CD4-positive, CD25-positive, alpha-beta regulatory T cell (primary cell): ENCODE data around the gene RAP1B. TPM values are rescaled to one million over a fixed set of nuclear protein-coding genes. Genes with fewer than 3 reads are reported as not detected.
"Not testable (repeated sequence)": the region's sequence is repeated elsewhere in the genome, so short reads cannot be mapped to it uniquely, and the experiment has no call there.

ENCODE experiments used
- ATAC-seq, 2 donors: fragments of 150-1000 bp; cut with Tn5 transposase; one replicate each; pipeline ENCODE4 v1.10.0; 2021; ENCODE audit warnings: low read depth in 2 of 2, moderate number of reproducible peaks in 2 of 2, moderate library complexity in 1 of 2
- DNase-seq, 3 donors: peaks; one replicate each; pipeline versions ENCODE4 v3.0.0 to v3.0.0-alpha.2; 2012 to 2022; ENCODE audit warnings: mixed read lengths in 1 of 3
- H3K27ac ChIP-seq: one replicate; pipeline ENCODE4 v1.7.0; 2013; ENCODE audit warnings: mild to moderate bottlenecking, low read length; ENCODE audit not compliant: insufficient read depth, poor library complexity, severe bottlenecking
- H3K27me3 ChIP-seq: one replicate; pipeline ENCODE4 v1.7.0; 2013; ENCODE audit warnings: low read length; ENCODE audit not compliant: control insufficient read depth, insufficient read depth
- H3K36me3 ChIP-seq: one replicate; pipeline ENCODE4 v1.7.0; 2013; ENCODE audit warnings: mild to moderate bottlenecking, low read length, moderate library complexity; ENCODE audit not compliant: control insufficient read depth, insufficient read depth
- H3K4me1 ChIP-seq: 2 replicates; pipeline ENCODE4 v1.7.0; 2013; ENCODE audit warnings: mild to moderate bottlenecking, low read length; ENCODE audit not compliant: insufficient read depth, control insufficient read depth, poor library complexity, severe bottlenecking
- H3K4me3 ChIP-seq: one replicate; pipeline ENCODE4 v1.7.0; 2013; ENCODE audit warnings: low read depth, mild to moderate bottlenecking, low read length, moderate library complexity
- H3K9me3 ChIP-seq, 2 experiments: 1 replicate in 1 of 2; 2 replicates in 1 of 2; pipeline ENCODE4 v1.7.0; 2013; ENCODE audit warnings: low read length in 2 of 2, mild to moderate bottlenecking in 1 of 2, moderate library complexity in 1 of 2; ENCODE audit not compliant: control insufficient read depth in 2 of 2
- H3K27ac Mint-ChIP-seq, 3 donors: one replicate each; pipeline ENCODE4 v1.8.0; 2020 to 2022; ENCODE audit warnings: mild to moderate bottlenecking in 3 of 3, mixed read lengths in 3 of 3, moderate library complexity in 2 of 3
- H3K27me3 Mint-ChIP-seq: one replicate; pipeline ENCODE4 v1.8.0; 2022; ENCODE audit warnings: mild to moderate bottlenecking, mixed read lengths
- H3K36me3 Mint-ChIP-seq: one replicate; pipeline ENCODE4 v1.8.0; 2020; ENCODE audit warnings: mixed read lengths
- H3K4me1 Mint-ChIP-seq, 4 donors: one replicate each; pipeline ENCODE4 v1.8.0; 2020 to 2022; ENCODE audit warnings: mixed read lengths in 4 of 4, mild to moderate bottlenecking in 1 of 4
- H3K4me3 Mint-ChIP-seq, 4 donors: one replicate each; pipeline ENCODE4 v1.8.0; 2020 to 2022; ENCODE audit warnings: mild to moderate bottlenecking in 4 of 4, mixed read lengths in 4 of 4, moderate library complexity in 3 of 4
- H3K9me3 Mint-ChIP-seq, 7 donors: one replicate each; pipeline ENCODE4 v1.8.0; 2020 to 2022; ENCODE audit warnings: mixed read lengths in 7 of 7, mild to moderate bottlenecking in 3 of 7, moderate library complexity in 2 of 7
- polyA plus RNA-seq, 4 donors: library from polyadenylated mRNA; unstranded; fragments of 300-500 nt; fragmentation: Illumina TruSeq; gene quantifications; one replicate each; pipeline ENCODE4 v1.2.3, GENCODE V29; 2021
- total RNA-seq: library from RNA; stranded (reverse); gene quantifications from one replicate; pipeline ENCODE4 v1.2.3, GENCODE V29; 2022

RAP1B gene
- total and polyA plus RNA-seq, 5 donors from 2014 or later, result 290 to 465 (median 405) TPM

DNA sequence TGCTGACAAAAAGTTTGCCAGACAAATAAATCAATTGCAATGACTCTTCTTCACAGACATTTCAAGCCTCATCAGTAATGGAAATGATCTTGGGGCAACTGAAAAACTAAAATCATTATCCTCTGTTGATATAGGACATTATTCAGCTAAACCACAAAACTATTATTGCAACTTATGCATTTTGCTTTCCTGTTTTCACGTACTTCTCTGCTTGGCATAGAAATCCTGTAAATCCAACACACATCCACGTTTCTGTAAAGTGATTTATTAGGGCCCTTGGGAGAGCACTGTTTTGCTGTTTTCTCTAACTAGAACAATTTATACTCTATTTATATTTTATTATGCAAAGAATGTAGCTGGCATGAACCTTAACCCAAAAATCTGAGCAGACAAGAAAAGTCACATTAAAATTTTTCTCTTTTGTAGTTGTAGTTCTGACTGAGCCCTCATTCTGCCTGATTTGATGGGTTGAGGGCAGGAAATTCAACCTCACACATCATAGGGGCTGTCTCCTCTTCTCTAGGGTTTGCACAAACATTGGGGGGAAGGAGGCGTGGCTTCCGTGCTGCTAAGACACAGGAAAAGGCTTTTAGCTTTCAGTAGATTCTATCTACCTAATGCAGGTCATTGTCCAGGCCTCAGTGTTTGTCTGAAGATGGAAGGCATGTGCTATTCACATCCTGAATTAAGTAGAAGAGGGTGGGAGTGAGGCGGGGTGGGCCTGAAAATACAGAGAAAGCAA is 64.6 kb downstream of the RAP1B start:
- Histone ChIP-seq H3K9me3 (no peaks in the 10 kb centered on the region), H3K4me1 (peaks cover 38% of the 10 kb centered on the region), H3K27ac (peak overlapping the region; percentile 66), H3K4me3 (peak overlapping the region; percentile 79), H3K27me3 (no peaks in the 10 kb centered on the region), H3K36me3 (no peaks in the 10 kb centered on the region)
- Mint-ChIP-seq H3K36me3 (peaks cover 3% of the 10 kb centered on the region), H3K27ac (peak overlapping the region; percentile 92 to 98 (median 94)), H3K4me3 (peak overlapping the region; percentile 72 to 85 (median 78)), H3K4me1 (peaks cover 26 to 66% (median 35%) of the 10 kb centered on the region in 4 donors), H3K27me3 (no peaks in the 10 kb centered on the region), H3K9me3 (no peaks in the 10 kb centered on the region)
- ATAC-seq, result peak; percentile 95 to 98
- DNase-seq, result peak; percentile 41 to 95 (median 82)

DNA sequence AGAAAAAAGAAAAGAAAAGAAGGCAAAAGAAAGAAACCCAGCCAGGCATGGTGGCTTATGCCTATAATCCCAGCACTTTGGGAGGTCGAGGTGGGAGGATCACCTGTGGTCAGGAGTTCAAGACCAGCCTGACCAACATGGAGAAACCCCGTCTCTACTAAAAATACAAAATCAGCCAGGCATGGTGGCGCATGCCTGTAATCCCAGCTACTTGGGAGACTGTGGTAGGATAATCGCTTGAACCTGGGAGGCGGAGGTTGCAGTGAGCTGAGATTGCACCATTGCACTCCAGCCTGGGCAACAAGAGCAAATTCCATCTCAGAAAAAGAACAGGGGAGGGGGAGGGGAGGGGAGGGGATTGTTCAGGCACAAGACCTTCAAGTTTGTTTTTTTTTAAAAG is 66.2 kb downstream of the RAP1B start:
- peak overlapping the region in 2 of 3 donors; percentile 75 to 95 for H3K27ac Mint-ChIP-seq
- H3K4me1 ChIP-seq, result peaks cover 38% of the 10 kb centered on the region
- not testable (repeated sequence) for DNase-seq, H3K9me3 Mint-ChIP-seq, H3K9me3 ChIP-seq, H3K27me3 ChIP-seq, H3K27me3 Mint-ChIP-seq, ATAC-seq, H3K27ac ChIP-seq, H3K36me3 ChIP-seq, H3K4me3 ChIP-seq, H3K36me3 Mint-ChIP-seq, H3K4me3 Mint-ChIP-seq
- H3K4me1 Mint-ChIP-seq, result peaks cover 19 to 63% (median 29%) of the 10 kb centered on the region in 4 donors

GRCh38 chr12:68686262-68686594 is 75.5 kb downstream of the RAP1B start:
- Mint-ChIP-seq H3K9me3 (no peaks in the 10 kb centered on the region), H3K4me1 (peaks cover 19 to 48% (median 34%) of the 10 kb centered on the region in 4 donors), H3K36me3 (peaks cover 19% of the 10 kb centered on the region), H3K27ac (peak overlapping the region; percentile 96 to 100 (median 99)), H3K4me3 (peak overlapping the region; percentile 96 to 98 (median 97)), H3K27me3 (no peaks in the 10 kb centered on the region)
- Histone ChIP-seq H3K27me3 (no peaks in the 10 kb centered on the region), H3K4me3 (peak overlapping the region; percentile 99), H3K36me3 (peaks cover 10% of the 10 kb centered on the region), H3K9me3 (no peaks in the 10 kb centered on the region), H3K27ac (peak overlapping the region; percentile 79), H3K4me1 (peaks cover 23% of the 10 kb centered on the region)
- no peak for ATAC-seq
- no peak for DNase-seq

- Histone ChIP-seq H3K27ac (peak within 1 kb of the TSS; percentile 79), H3K36me3 (peaks cover 14% of the 10 kb centered on the region), H3K4me1 (peaks cover 23% of the 10 kb centered on the region), H3K4me3 (peak within 1 kb of the TSS; percentile 99), H3K27me3 (no peaks in the 10 kb centered on the region), H3K9me3 (no peaks in the 10 kb centered on the region)
- ATAC-seq (peak; percentile 95), DNase-seq (peak; percentile 96 to 98 (median 98))
- Mint-ChIP-seq H3K27me3 (no peaks in the 10 kb centered on the region), H3K9me3 (no peaks in the 10 kb centered on the region), H3K36me3 (peaks cover 23% of the 10 kb centered on the region), H3K4me3 (peak within 1 kb of the TSS; percentile 96 to 98 (median 97)), H3K4me1 (peaks cover 19 to 48% (median 34%) of the 10 kb centered on the region in 4 donors), H3K27ac (peak within 1 kb of the TSS; percentile 96 to 100 (median 99))
These were observed 76.2 kb downstream of the RAP1B start, which contains the start of gene NUP107 for GRCh38 chr12:68686595-68687521. NUP107 (plus strand) TSS chr12:68686978; CDS start chr12:68687066, 88 bp downstream.

DNA sequence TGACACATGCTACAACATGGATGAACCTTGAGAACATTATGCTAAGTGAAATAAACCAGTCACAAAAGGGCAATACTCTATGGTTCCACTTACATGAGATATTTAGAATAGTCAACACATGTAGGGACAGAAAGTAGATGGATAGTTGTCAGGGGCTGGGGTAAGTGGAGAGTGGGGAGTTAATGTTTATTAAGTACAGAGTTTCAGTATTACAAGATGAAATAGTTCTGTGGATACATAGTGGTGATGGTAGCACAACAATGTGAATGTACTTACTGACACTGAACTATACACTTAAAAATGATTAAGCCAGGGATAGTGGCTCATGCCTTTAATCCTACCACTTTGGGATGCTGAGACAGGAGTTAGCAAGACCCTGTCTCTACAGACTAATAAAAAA is 84.8 kb downstream of the RAP1B start:
- DNase-seq (no peak), ATAC-seq (no peak)
- Histone ChIP-seq H3K9me3 (no peaks in the 10 kb centered on the region), H3K27ac (no peak overlapping the region), H3K27me3 (no peaks in the 10 kb centered on the region), H3K4me1 (no peaks in the 10 kb centered on the region), H3K4me3 (no peak overlapping the region), H3K36me3 (peaks cover 79% of the 10 kb centered on the region)
- no peaks in the 10 kb centered on the region for H3K9me3 Mint-ChIP-seq
- H3K4me3 Mint-ChIP-seq, result no peak overlapping the region
- peaks cover 0 to 9% (median 0%) of the 10 kb centered on the region in 4 donors for H3K4me1 Mint-ChIP-seq
- H3K27ac Mint-ChIP-seq, result no peak overlapping the region
- H3K27me3 Mint-ChIP-seq, result no peaks in the 10 kb centered on the region
- peaks cover 50% of the 10 kb centered on the region for H3K36me3 Mint-ChIP-seq

GRCh38 chr12:68699486-68699885 is 88.8 kb downstream of the RAP1B start:
- no peak overlapping the region for H3K4me3 Mint-ChIP-seq
- peaks cover 35% of the 10 kb centered on the region for H3K36me3 Mint-ChIP-seq
- no peaks in the 10 kb centered on the region for H3K27me3 Mint-ChIP-seq
- H3K27me3 ChIP-seq, result no peaks in the 10 kb centered on the region
- no peak for ATAC-seq
- H3K36me3 ChIP-seq, result peaks cover 71% of the 10 kb centered on the region
- H3K9me3 ChIP-seq, result no peaks in the 10 kb centered on the region
- H3K27ac ChIP-seq, result no peak overlapping the region
- H3K4me1 Mint-ChIP-seq, result peaks cover 0 to 5% (median 2%) of the 10 kb centered on the region in 4 donors
- no peaks in the 10 kb centered on the region for H3K9me3 Mint-ChIP-seq
- no peaks in the 10 kb centered on the region for H3K4me1 ChIP-seq
- no peak for DNase-seq
- no peak overlapping the region for H3K27ac Mint-ChIP-seq
- no peak overlapping the region for H3K4me3 ChIP-seq
